HG02840 (cell line): ENCODE data around the gene HOMER2.
A peak's percentile ranks its signal among the peaks of the same experiment; 100 is the strongest.
"Not testable (repeated sequence)": the region's sequence is repeated elsewhere in the genome, so short reads cannot be mapped to it uniquely, and the experiment has no call there.

Experiments used
- ATAC-seq: cut with Tn5 transposase; IDR thresholded peaks from one replicate; pipeline ENCODE4 v1.9.1; 2021; ENCODE audit warnings: mild to moderate bottlenecking, moderate library complexity, moderate number of reproducible peaks; ENCODE audit not compliant: unreplicated experiment, low FRiP score

Gene HOMER2

DNA sequence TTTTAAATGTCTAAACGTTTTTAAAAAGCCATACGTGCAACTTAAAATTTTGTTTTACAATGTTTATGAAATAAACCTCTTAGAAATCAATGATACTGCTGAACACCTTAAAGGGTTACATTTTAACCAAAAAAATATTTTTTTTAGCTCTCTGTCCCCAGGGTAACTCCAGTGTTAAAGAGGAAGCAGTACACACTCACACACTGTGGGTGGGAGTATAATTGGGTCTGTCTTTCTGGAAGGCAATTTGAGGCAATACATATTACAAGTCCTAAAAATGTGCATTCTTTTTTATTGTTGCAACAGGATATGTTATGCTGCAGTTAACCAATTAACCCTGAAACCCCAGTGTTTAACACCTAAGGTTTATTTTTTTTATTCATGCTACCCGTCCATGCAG lies 109.0 kb downstream of the HOMER2 start:
- no peak for ATAC-seq

- no peak for ATAC-seq
These were observed 112.4 kb downstream of the HOMER2 start for GRCh38 chr15:82840166-82840565.

DNA sequence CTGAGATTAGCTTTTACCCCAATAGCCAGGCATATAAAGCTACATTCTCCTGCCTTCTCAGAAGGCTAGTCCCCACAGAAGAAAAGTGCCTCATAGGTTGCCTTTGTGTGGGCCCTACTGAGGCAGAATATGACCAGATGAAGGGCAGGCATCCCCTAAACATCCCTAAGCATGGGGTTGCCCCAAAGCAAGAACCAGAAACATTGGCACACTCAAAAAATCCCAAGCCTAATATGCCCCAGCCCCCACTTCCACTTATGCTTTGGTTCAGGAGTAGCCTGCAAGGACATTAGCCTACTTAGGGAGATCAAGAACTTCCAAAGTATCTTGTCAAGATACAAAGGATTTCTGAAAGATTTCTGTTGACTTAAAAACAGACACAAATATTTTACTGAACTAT lies 113.4 kb downstream of the HOMER2 start:
- ATAC-seq = no peak

DNA sequence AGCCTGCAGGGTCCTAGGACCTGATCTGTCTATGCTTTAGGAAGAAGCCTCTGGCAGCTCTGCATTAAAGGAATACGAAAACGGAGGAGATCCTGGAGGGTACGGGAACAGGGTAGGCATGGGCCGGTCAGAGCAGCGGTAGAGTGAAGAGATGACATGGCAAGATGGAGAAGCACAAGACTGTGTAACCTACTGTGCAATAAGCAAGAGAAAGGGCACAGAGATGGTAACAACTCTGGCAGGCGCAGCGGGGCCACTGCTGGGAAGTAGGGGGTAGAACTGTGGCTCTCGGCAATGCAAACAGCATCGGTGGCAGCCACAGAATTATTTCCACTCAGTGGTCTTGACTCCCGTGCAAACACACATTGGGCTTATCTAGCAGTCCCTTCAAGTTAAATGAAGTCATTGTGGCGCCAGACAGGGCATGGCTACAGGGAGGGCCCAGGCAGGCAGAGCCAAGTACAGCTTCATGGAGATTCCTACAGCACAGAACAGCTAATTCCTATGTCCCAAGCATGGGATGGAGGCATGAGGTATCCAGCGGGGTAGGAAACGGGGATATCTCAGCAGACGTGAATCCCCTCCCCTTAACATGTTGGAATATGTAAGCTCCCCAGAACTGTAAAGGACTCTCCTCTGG lies 114.3 kb downstream of the HOMER2 start:
- no peak for ATAC-seq

GRCh38 chr15:82835391-82835917 lies 117.1 kb downstream of the HOMER2 start:
- ATAC-seq = no peak

GRCh38 chr15:82833362-82833682 lies 119.2 kb downstream of the HOMER2 start:
- ATAC-seq = no peak

DNA sequence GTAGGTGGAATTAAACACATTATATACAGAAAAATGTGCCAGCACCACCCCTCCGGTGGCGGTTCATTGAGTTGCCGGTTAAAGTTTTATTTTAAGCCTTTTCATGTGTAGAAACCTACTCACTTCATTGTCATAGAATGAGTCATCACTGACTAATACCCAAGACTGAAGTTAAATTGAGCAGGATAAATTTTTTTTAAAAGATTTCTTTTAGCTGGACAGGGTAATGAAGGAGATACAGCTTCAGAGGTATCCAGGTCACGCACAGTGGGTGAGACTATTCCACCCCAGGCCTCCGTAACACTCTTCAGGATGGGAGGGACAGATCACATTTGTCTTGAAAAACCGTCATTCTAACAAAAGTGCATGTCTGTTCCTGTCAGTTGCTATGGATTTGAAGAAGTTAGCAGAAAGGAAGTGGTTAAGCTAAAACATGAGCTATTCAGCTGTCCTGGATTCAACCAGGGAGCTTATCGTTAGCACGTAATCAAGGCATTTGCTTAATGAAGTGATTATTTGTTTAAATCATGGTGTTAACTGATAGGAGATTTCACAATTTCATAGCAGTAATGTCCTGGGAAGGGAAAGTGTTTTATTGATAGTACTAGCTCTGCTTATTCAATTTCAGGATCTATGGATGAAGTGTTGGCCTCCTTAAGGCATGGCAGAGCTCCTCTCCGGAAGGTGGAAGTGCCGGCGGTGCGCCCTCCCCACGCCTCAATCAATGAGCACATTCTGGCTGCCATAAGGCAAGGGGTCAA lies 119.7 kb downstream of the HOMER2 start:
- ATAC-seq = peak; percentile 81

GRCh38 chr15:82831894-82832600 lies 120.5 kb downstream of the HOMER2 start:
- ATAC-seq = peak; percentile 19

DNA sequence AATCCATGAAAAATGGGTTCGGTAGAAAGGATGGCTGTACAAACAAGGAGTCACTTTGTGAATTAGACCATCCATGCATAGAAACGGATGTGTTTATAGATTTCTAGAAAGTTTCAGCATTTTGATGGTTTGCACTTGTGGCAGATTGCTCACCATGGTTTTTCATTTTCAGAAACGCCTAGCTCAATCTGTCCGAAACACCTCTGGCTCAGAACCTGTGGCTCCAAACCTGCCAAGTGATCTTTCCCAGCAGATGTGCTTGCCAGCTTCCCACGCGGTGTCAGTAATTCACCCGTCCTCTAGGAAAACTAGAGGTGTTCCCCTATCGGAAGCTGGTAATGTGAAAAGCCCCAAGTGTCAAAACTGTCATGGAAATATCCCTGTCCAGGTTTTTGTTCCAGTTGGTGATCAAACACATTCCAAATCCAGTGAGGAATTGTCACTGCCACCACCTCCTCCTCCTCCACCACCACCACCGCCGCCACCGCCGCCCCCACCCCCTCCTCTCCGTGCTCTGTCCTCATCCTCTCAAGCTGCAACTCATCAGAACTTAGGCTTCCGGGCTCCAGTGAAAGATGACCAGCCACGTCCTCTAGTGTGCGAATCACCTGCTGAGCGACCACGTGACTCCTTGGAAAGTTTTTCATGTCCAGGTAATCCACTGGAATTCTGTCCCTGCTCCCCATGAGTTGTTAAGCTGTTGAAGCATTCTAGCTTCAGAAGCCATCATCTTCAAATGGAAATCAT lies 121.9 kb downstream of the HOMER2 start:
- ATAC-seq = no peak

- no peak for ATAC-seq
These were observed 123.3 kb downstream of the HOMER2 start for GRCh38 chr15:82829234-82829633.

- ATAC-seq = no peak
These were observed 124.4 kb downstream of the HOMER2 start for GRCh38 chr15:82828075-82828474.

DNA sequence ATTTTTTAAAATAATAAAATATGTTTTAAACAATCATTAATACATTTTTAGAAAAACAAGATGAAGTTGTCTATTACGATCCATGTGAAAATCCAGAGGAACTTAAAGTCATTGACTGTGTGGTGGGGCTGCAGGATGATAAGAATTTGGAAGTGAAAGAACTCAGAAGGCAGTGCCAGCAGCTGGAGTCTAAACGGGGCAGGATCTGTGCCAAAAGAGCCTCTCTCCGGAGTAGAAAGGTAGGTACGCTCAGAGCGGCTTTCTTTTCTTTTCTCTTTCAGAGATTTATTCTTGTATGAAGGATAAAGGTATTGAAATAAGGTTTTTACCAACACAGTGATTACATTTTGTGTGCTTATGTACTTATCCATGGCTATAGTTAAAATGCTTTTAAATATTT lies 129.5 kb downstream of the HOMER2 start:
- no peak for ATAC-seq

DNA sequence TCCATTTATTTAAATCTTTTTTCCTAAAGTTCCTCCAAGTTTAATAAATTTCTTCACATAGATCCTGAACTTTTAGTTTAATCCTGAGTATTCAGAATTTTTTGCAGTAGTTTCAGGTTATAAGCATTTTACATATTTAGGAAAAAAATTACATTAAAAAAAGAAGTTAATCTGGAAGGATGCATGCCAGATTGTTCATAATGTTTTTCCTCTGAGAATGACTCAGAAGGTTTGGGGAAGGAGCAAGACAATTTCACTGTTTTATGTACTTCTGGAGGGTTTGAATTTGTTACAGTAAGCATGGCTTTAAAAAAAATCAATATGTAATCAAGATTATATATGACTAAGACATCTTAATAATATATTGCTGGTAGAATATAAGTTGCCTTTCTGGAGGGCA lies 130.7 kb downstream of the HOMER2 start:
- ATAC-seq = not testable (repeated sequence)

- not testable (repeated sequence) for ATAC-seq
These were observed 131.1 kb downstream of the HOMER2 start for GRCh38 chr15:82821396-82821795.

GRCh38 chr15:82820128-82820527 lies 132.4 kb downstream of the HOMER2 start:
- ATAC-seq = no peak

- ATAC-seq = no peak
These were observed 139.5 kb downstream of the HOMER2 start for GRCh38 chr15:82812994-82813393.

DNA sequence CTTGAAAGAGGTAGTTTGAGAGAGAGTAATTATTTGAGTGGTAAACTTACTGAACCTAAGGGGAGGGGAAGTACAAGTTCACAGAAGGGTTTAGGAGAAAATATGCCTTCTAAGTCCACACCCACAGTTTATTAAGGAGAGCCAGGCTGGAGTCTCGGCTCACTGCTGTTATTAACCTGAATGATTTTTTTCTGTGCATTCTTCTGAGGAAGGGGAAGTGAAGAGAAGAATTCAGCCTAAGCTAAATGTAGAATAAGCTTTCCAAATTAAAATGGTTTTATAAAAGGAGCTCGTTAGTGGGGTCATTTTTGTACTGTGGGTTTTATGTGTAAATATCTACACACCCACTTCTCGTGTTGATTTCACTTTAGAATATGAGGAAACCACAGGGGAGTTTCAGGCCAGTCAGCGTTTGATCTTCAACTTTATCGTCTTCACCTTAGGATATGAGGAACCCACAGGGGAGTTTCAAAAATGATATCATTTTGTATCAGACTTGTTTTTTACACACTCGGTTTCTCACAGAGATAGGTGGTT lies 141.6 kb downstream of the HOMER2 start:
- no peak for ATAC-seq

- no peak for ATAC-seq
These were observed 142.2 kb downstream of the HOMER2 start for GRCh38 chr15:82810061-82810889.

- ATAC-seq = peak; percentile 88
These were observed 143.0 kb downstream of the HOMER2 start, which contains the start of gene WHAMM for GRCh38 chr15:82809308-82810060. Gene WHAMM (plus strand): TSS chr15:82809628. CDS start chr15:82809727, 99 bp downstream.
